MM.1S (cell line): ENCODE results near the gene TSPEAR.

Experiments
- DNase-seq: peaks from one replicate; pipeline ENCODE4 v3.0.0-alpha.2; 2015
- H2AFZ ChIP-seq: fragments of 300-600 bp; sonication (generic); 2 replicates; pipeline ENCODE4 v1.6.0; 2016; ENCODE audit warnings: antibody characterized with exemption, low read length
- H3F3A ChIP-seq: fragments of 300-600 bp; sonication (generic); 2 replicates; pipeline ENCODE4 v1.6.1; 2016; ENCODE audit warnings: mild to moderate bottlenecking, antibody characterized with exemption, low read length, moderate library complexity, mixed read lengths; ENCODE audit not compliant: insufficient read depth
- H3K27ac ChIP-seq: fragments of 300-600 bp; sonication (generic); 2 replicates; pipeline ENCODE4 v1.5.1; 2016; ENCODE audit warnings: mild to moderate bottlenecking, low read length
- H3K27me3 ChIP-seq: fragments of 300-600 bp; sonication (generic); replicated peaks from 2 replicates; pipeline ENCODE4 v1.6.0; 2016; ENCODE audit warnings: low read length; ENCODE audit not compliant: insufficient read depth
- H3K36me3 ChIP-seq: fragments of 300-600 bp; sonication (generic); replicated peaks from 2 replicates; pipeline ENCODE4 v1.6.1; 2016; ENCODE audit warnings: mild to moderate bottlenecking, low read length, mixed read lengths; ENCODE audit not compliant: insufficient read depth
- H3K4me1 ChIP-seq: fragments of 300-600 bp; sonication (generic); 2 replicates; pipeline ENCODE4 v1.6.1; 2016; ENCODE audit warnings: low read length, mixed read lengths
- H3K4me2 ChIP-seq: fragments of 300-600 bp; sonication (generic); 2 replicates; pipeline ENCODE4 v1.6.0; 2016; ENCODE audit warnings: low read depth, low read length
- H3K4me3 ChIP-seq: fragments of 300-600 bp; sonication (generic); 2 replicates; pipeline ENCODE4 v1.5.1; 2016; ENCODE audit warnings: low read length, mixed read lengths
- H3K79me2 ChIP-seq: fragments of 300-600 bp; sonication (generic); 2 replicates; pipeline ENCODE4 v1.6.1; 2016; ENCODE audit warnings: mixed run types, low read length, mixed read lengths
- H3K9ac ChIP-seq: fragments of 300-600 bp; sonication (generic); 2 replicates; pipeline ENCODE4 v1.6.1; 2016; ENCODE audit warnings: low read length, mixed read lengths
- H3K9me2 ChIP-seq: fragments of 300-600 bp; sonication (generic); replicated peaks from 2 replicates; pipeline ENCODE4 v1.6.1; 2016; ENCODE audit warnings: mild to moderate bottlenecking, low read length, mixed read lengths; ENCODE audit not compliant: insufficient read depth
- H3K9me3 ChIP-seq: fragments of 300-600 bp; sonication (generic); replicated peaks from 2 replicates; pipeline ENCODE4 v1.6.1; 2016; ENCODE audit warnings: mild to moderate bottlenecking, low read length, mixed read lengths; ENCODE audit not compliant: insufficient read depth
- H4K20me1 ChIP-seq: fragments of 300-600 bp; sonication (generic); 2 replicates; pipeline ENCODE4 v1.6.1; 2016; ENCODE audit warnings: mild to moderate bottlenecking, low read length, moderate library complexity, mixed read lengths; ENCODE audit not compliant: insufficient read depth
- CTCF ChIP-seq: fragments of 300-600 bp; sonication (generic); IDR thresholded peaks from 2 replicates; pipeline ENCODE4 v1.5.1; 2016; ENCODE audit warnings: antibody characterized with exemption, low read length, mixed read lengths
- EZH2 ChIP-seq: fragments of 300-600 bp; sonication (generic); optimal IDR thresholded peaks from 2 replicates; pipeline ENCODE3; 2017; ENCODE audit warnings: low read depth, mild to moderate bottlenecking, antibody characterized with exemption, low read length, mixed read lengths
- EZH2phosphoT487 ChIP-seq: fragments of 300-600 bp; sonication (generic); IDR thresholded peaks from 2 replicates; pipeline ENCODE4 v1.6.1; 2018; ENCODE audit warnings: antibody characterized with exemption, low read length

The TSPEAR gene

GRCh38 chr21:44461005-44461404 is 250.4 kb downstream of the TSPEAR start:
- Histone ChIP-seq H3K27me3 (peaks cover 94% of the 10 kb centered on the region), H3K79me2 (no peaks in the 10 kb centered on the region), H3K9me3 (no peaks in the 10 kb centered on the region), H2AFZ (no peak overlapping the region), H3F3A (no peaks in the 10 kb centered on the region), H3K9me2 (no peaks in the 10 kb centered on the region), H3K36me3 (no peaks in the 10 kb centered on the region), H3K9ac (no peak overlapping the region), H3K4me3 (no peak overlapping the region), H3K4me1 (no peaks in the 10 kb centered on the region), H4K20me1 (no peaks in the 10 kb centered on the region), H3K27ac (no peak overlapping the region), H3K4me2 (no peak overlapping the region)
- TF ChIP-seq EZH2phosphoT487: no peak
- TF ChIP-seq EZH2: no peak
- no peak for DNase-seq

- Histone ChIP-seq H3K27ac (no peak overlapping the region), H3K27me3 (peaks cover 96% of the 10 kb centered on the region), H3K9me3 (no peaks in the 10 kb centered on the region), H3K9me2 (no peaks in the 10 kb centered on the region), H3K4me2 (no peak overlapping the region), H3K79me2 (no peaks in the 10 kb centered on the region), H4K20me1 (no peaks in the 10 kb centered on the region), H3K4me3 (no peak overlapping the region), H3F3A (no peaks in the 10 kb centered on the region), H2AFZ (no peak overlapping the region), H3K4me1 (no peaks in the 10 kb centered on the region), H3K9ac (no peak overlapping the region), H3K36me3 (no peaks in the 10 kb centered on the region)
- no peak for TF ChIP-seq EZH2
- TF ChIP-seq EZH2phosphoT487: no peak
- no peak for TF ChIP-seq CTCF
- no peak for DNase-seq
Measured at GRCh38 chr21:44460441-44460755, 251.0 kb downstream of the TSPEAR start.

GRCh38 chr21:44459712-44460440 is 251.5 kb downstream of the TSPEAR start:
- no peak overlapping the region for H3K9ac ChIP-seq
- no peaks in the 10 kb centered on the region for H4K20me1 ChIP-seq
- H3K27ac ChIP-seq: no peak overlapping the region
- no peaks in the 10 kb centered on the region for H3K36me3 ChIP-seq
- H2AFZ ChIP-seq: no peak overlapping the region
- H3F3A ChIP-seq: no peaks in the 10 kb centered on the region
- no peaks in the 10 kb centered on the region for H3K4me1 ChIP-seq
- no peaks in the 10 kb centered on the region for H3K9me2 ChIP-seq
- no peak for DNase-seq
- no peaks in the 10 kb centered on the region for H3K9me3 ChIP-seq
- no peaks in the 10 kb centered on the region for H3K79me2 ChIP-seq
- no peak for TF ChIP-seq EZH2
- TF ChIP-seq CTCF: no peak
- TF ChIP-seq EZH2phosphoT487: no peak
- H3K27me3 ChIP-seq: peaks cover 93% of the 10 kb centered on the region
- H3K4me2 ChIP-seq: no peak overlapping the region
- no peak overlapping the region for H3K4me3 ChIP-seq

- Histone ChIP-seq H3K4me2 (no peak overlapping the region), H3K9ac (no peak overlapping the region), H3K79me2 (no peaks in the 10 kb centered on the region), H3K9me2 (no peaks in the 10 kb centered on the region), H3K27ac (no peak overlapping the region), H3K4me1 (no peaks in the 10 kb centered on the region), H4K20me1 (no peaks in the 10 kb centered on the region), H2AFZ (no peak overlapping the region), H3K27me3 (peaks cover 93% of the 10 kb centered on the region), H3K9me3 (no peaks in the 10 kb centered on the region), H3K4me3 (no peak overlapping the region), H3F3A (no peaks in the 10 kb centered on the region), H3K36me3 (no peaks in the 10 kb centered on the region)
- TF ChIP-seq CTCF (no peak), EZH2phosphoT487 (no peak), EZH2 (no peak)
- no peak for DNase-seq
Measured at GRCh38 chr21:44458971-44459711, 252.2 kb downstream of the TSPEAR start.
